Measurements from ENCODE around the gene BCL2L2.

The BCL2L2 gene

DNA sequence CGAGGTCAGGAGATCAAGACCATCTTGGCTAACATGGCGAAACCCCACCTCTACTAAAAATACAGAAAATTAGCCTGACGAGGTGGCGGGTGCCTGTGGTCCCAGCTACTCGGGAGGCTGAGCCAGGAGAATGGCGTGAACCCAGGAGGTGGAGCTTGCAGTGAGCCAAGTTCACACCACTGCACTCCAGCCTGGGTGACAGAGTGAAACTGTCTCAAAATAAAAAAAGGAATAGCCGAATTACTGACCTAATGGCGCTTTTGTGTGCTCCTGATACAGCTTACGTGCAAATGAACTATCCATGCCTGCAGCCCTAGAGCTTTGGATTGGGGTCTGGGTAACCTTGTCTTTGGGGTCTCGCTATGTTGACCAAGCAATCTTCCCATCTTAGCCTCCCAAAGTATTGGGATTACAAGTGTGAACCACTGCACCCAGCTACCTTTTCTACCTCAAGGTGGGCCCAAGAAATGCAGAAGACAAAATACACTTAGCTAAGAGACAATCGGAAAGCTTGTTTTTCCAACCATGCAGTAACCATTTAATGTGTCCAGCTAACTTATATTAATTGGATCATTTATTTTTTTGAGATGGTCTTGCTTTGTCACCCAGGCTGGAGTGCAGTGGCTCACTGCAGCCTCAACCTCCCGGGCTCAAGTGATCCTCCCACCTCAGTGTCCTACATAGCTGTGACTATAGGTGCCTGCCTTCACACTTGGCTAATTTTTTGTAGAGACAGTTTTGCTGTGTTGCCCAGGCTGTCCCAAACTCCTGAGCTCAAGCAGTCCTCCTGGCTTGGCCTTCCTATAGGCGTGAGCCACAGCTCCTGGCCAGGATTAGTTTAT lies 20.1 kb downstream of the BCL2L2 start:
- no peak for DNase-seq

- DNase-seq = peak; percentile 50
Measured at GRCh38 chr14:23327947-23328744, 21.5 kb downstream of the BCL2L2 start.

- DNase-seq = no peak
Measured at GRCh38 chr14:23335623-23336022, 29.0 kb downstream of the BCL2L2 start.

DNA sequence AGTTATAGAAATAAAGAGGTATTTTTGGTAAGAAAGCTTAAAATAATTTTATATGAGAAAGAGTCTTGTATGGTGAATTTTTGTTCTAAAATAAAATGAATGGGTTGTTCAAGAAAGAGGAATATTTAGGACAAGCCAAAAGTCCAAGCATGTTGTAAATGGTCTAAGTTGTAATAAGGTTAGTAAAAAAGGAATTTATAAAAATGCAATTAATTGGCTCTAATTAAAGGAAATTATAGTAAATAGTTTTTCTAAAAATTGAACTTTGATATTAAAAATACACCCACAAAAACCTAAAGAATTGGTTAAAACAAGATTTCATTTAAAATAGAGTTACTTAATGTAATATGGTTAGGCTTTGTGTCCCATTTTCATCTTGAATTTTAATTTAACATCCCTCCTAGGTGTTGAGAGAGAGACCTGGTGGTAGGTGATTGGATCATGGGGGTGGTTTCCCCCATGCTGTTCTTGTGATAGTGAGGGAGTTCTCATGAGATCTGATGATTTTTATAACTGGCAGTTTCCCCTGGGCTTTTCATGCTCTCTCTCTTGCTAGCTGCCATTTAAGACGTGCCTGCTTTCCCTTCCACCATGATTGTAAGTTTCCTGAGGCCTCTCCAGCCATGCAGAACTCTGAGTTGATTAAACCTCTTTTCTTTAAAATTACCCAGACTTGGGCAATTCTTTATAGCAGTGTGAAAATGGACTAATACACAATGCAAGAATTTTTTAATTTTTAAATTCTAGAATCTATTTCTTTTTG lies 33.1 kb downstream of the BCL2L2 start:
- no peak for DNase-seq

- no peak for DNase-seq
Measured at GRCh38 chr14:23344481-23344880, 37.8 kb downstream of the BCL2L2 start.

DNA sequence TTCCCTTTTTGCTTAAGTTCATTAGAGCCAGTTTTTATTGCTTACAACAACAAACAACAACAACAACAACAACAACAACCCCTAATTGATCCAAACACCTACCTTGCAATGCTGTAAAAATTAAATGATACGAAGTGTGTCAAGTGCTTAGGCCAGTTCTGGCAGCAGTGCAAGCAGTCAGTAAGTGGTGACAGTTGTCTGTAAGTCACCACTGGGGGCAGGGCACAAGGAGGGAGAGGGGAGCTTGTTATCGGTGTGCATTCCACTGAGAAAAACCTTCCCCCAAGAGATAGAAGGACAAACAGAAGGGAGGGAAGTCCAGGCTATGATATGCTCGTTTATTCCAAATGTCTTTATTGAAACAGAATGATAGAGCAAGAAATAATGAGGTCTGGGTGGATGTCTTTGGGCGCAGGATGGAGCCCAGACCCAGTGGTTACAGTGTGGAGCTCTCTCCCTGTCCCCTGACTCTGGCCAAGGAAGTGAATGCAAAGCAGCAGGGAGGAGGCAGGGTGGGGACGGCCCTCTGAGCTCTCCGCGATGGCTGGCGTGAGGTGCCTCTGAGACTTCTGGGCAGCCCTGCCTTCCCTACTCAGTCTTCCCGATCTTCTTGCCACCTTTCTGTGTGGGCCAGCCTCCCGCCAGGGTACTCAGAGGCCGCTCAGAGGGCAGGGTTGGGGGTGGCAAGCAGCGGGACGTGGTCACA lies 39.5 kb downstream of the BCL2L2 start:
- DNase-seq = no peak

- no peak for DNase-seq
Measured at GRCh38 chr14:23346693-23347405, 40.2 kb downstream of the BCL2L2 start.

DNA sequence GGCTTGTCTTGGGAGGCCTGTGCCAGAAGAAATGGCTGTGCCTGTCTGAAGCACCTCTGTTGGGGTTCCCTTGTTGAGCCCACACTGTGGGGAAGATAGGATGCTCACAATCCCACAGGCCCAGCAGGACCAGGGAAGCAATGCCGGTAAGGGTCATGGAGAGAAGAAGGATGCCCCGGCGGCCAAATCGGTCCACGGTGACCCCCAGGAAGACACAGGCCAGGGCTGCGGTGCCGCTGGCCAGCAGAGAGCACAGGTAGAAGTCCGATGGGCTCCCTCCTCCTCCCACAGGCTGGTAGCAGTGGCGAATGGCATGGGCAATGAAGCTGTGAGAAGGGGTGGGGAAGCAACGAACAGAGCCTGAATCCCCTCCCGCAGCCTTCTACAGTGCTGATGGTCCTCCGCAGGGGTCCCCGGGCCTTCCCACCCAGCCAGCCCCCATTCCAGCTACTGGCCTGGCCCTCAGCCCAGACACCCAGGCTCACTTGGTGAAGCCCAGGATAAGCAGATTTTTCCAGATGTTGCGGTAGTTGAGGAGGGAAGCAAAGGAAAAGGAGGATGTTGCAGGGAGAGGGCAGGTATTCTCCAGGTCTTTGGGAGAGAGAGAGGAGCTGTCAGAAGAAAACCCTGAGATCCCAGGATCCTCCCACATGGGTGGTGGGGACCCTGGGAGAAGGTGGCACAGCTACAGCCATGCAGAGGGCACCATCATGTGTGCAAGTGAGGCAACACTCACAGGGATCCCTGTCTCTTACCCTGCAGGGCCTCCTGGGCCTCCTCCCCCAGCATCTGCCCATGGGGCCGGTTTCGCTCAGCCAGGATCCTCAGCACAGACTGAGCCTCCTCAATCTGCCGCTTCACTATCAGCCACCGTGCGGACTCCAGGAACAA lies 41.0 kb downstream of the BCL2L2 start:
- no peak for DNase-seq

GRCh38 chr14:23348297-23348655 lies 41.6 kb downstream of the BCL2L2 start:
- no peak for DNase-seq

- DNase-seq = no peak
Measured at GRCh38 chr14:23349156-23349845, 42.7 kb downstream of the BCL2L2 start.

DNA sequence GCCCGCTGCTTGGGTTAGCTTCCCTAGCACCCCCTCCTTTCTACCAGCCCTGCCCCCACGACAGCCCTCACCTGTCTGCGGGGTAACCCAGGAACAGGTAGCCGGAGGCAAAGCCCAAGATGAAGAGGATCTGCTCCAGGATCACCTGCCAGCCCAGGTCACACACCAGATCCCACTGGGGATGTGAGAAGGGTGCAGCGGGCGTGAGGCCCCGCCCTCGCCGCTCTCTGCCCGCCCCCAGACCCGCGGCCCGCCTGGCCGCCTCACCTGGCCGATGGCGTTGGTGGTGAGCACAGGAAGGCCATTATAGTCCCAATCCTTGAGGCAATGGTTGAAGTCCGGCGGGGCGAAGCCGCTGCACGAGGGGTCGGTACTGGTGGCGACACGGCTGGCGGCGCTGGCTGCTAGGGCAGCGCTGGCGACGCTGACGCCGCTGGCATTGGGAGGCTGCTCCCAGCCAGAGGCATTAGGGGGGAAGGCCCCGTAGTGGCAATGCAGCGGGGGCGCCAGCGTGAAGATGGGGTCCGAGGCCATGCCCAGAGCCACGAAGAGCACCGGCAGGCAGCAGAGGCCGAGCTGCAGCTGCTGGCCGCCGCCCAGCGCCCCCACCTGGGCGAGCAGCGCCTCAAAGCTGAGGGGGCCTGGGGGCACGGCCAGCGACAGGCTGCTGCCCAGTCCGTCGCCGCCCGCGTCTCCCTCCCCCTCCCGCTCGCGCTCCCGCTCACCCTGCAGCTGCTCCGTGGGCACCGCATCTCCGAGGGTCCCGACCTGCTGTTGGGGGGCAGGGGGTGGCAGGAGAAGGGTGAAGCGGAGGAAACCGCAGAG lies 45.3 kb downstream of the BCL2L2 start:
- no peak for DNase-seq

GRCh38 chr14:23352506-23353432 lies 46.1 kb downstream of the BCL2L2 start, which contains the start of gene SLC22A17:
TSS of gene SLC22A17 (minus strand) at chr14:23352887.
- DNase-seq = no peak

- DNase-seq = no peak
Measured at GRCh38 chr14:23353433-23353780, 46.8 kb downstream of the BCL2L2 start.

- no peak for DNase-seq
Measured at GRCh38 chr14:23354990-23355389, 48.4 kb downstream of the BCL2L2 start.

DNA sequence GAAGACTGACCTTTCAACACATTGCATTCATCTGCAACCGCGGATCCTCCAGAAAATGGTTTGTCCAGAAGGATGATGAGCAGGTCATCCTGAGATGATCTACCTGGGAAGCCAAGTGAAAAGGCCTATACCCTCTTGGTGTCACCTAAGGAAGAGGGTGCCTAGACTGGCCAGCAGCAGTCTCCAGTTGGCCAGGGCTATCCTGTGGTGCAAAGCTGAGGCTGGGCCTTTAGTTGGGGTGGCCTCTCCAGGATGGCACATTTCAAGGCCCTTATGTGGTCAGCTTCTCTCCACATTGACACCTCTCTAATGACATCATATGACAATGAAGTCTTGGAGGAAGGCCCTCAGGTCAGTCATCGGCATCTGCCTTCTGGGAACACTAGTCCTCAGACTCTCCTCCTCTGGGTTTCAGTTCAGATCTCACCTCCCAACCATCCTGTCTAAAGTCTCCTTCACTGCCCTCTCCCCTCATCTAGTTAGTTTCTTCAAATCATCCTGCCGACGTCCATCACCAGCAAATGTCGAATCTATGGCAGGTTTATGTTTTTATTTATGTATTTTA lies 49.3 kb downstream of the BCL2L2 start:
- DNase-seq = no peak

- no peak for DNase-seq
Measured at GRCh38 chr14:23356662-23357061, 50.0 kb downstream of the BCL2L2 start.

DNA sequence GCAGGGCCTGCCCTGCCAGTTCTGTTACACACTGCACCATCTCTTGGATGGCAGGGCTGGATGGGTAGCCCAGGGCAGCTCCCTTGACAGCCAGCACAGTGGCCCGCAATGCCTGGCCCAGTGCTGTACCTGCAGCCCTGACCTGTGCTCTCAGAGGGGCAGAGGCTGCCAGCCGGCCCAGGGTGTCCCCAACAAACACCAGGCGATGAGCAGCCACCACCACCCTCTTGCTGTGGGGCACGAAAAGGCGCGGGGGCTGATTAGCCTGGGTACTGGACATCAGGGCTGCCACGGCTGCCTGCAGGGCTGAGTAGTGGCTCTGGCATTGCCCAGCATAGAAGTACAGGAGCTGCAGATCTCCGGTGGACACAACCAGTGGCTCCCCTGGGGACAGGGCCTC lies 50.6 kb downstream of the BCL2L2 start:
- DNase-seq = no peak

DNA sequence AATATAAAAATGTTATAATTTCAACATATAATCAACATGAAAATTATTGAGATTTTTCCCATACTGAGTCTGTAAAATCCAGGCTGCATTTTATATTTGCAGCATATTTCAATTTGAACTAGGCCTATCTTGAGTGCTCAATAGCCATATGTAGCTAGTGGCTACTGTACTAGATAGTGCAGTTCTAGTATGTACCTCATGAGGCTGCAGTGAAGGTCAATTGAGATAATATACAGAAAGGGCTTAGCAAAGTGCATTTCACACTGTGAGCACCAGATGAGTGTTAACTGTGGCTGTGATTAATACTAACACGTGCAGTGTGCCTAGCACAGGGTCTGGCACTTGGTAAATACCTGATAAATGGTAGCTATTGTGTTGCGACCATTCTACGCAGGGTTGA lies 51.4 kb downstream of the BCL2L2 start:
- no peak for DNase-seq

All from NCI-H774 (cell line).